Lower leg skin (tissue), 3 donors: ENCODE data around the gene PSMB8.

Experiments
- CTCF ChIP-seq, 3 donors: fragments of 450-650 bp; IDR thresholded peaks; one replicate each; pipeline ENCODE4 v1.5.1; 2016; ENCODE audit warnings: antibody characterized with exemption in 3 of 3, mild to moderate bottlenecking in 3 of 3, moderate library complexity in 2 of 3
- POLR2A ChIP-seq, 2 donors: fragments of 450-650 bp; IDR thresholded peaks; one replicate each; pipeline ENCODE4 v1.6.1; 2016 to 2017; ENCODE audit warnings: antibody characterized with exemption in 2 of 2, mild to moderate bottlenecking in 1 of 2, moderate library complexity in 1 of 2

DNA sequence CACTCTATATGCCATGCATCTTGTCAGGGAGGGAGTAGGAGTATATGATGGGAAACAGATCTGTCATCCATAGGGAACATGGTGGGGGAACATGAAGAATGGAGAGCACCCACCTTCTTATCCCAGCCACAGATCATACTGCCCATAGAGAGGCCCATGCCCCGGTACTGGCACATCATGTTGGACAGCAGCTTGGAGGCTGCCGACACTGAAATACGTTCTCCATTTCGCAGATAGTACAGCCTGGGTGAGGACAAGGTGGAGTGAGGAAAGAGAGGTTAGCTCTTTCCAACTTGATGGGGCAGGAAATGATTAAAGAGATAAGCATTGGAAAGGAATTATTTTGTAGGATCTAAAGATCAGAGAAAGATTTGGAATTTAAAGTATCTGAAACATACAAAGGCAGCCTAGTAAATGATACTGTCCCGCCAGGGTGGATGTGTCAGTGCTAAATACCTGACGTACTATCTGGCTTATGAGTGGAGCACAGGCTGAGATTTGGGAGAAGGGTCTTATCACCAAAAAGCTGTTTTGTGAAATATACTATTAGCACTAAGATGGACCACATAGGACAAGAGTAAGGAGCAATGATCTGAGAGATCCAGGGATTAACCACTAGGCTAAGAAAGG is 1.7 kb downstream of the PSMB8 start:
- TF ChIP-seq CTCF (IDR thresholded peaks at IDR 0.05): no peak
- TF ChIP-seq POLR2A (IDR thresholded peaks at IDR 0.05): no peak
